ENCODE results near the gene DMD. TPM values are rescaled to one million over a fixed set of nuclear protein-coding genes. Genes with fewer than 3 reads are reported as not detected.

DMD gene
- total RNA-seq, 1 donor from 2014 or later, result 4.0 TPM

DNA sequence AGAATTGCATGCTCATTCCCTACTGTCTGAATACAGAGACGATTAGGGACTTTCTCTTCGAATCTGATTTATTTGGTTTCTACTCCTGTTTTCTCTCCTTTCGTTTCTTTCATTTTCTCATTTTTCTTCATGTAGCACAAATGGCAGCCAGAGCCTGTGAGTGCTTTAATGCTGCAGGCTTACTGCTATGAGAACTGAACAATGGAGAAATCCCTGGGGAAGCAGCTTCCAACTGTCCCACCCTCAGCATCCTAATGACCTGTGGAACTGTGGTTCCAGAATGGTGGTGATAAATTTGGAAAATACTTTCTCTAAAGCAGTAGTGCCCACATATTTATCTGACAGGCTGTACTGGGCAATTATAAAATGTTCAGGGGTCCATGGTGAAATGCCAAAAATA is 930.4 kb downstream of the DMD start:
- DNase-seq (ENCODE audit: low read depth), result no peak

DNA sequence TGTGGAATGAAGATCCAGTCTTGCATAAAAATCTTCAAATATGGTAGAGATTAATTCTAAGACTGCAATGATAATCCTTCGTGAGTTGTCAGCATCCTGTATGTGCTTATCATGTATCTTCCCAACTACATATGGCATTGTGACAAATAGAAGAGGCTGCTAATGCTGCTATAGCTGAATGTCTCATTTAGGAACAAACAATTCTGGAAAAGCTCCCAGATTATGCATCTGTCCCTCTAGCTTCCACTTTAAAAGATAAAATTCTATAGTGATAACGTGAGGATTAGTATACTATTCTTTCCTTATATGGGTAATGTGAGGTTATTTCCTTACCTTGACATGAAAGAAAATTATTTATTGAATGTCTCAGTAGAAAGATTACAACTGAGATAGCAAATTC is 930.9 kb downstream of the DMD start:
- DNase-seq (ENCODE audit: low read depth), result no peak

DNA sequence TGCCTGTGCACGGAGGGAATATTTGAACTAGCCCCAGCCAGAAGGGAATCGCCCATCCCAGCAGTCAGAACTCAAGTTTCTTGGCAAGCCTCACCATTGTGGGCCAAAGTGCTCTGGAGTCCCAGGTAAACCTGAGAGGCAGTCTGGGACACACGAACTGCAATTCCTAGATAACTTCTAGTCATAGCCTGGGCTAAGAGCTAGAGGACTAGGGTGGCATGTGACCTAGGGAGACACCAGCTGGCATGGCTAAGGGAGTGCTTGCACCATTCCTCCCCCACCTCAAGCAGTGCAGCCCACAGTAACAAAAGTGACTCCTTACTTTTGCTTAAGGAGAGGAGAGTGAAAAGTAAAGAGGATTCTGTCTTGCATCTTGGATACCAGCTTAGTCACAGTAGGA is 935.2 kb downstream of the DMD start:
- no peak for DNase-seq (ENCODE audit: low read depth)

DNA sequence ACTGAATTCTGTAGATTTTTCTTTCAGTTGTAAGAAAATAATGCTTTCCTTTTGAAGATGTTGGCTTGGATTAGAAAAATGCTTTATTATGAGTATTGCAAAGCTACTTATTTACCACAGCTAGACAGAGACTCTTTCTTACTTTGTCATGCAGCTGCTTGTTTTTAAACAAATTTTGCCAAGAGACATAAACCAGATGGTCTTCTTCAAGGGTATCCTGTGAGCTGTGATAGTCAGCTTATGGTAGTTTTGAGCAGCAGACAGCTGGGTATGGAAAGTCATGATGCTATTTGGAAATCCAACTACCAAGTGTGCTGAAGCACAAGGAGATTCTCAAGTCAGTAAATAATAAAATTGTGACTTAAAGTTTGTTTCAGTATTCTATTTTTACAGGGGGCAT is 941.5 kb downstream of the DMD start:
- DNase-seq (ENCODE audit: low read depth), result no peak

DNA sequence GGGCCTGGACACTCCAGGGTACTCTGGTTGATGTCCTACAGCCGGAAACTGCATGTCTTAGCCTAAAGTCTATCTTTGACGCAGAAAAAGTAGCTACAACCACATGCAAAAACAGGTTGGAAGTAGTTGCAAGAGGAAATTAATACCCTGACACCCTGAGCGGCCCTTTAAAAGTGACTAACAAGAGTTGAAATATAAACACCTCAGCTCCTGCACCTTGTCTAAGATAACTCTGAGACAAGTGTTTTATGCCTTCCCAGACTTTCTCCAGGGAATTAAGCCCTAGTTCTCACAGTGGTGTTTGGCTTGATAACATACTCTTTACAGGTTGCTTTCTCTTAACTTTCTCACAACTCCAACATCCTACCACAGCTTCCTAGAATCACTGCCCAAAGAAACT is 943.1 kb downstream of the DMD start:
- DNase-seq (ENCODE audit: low read depth), result no peak

DNA sequence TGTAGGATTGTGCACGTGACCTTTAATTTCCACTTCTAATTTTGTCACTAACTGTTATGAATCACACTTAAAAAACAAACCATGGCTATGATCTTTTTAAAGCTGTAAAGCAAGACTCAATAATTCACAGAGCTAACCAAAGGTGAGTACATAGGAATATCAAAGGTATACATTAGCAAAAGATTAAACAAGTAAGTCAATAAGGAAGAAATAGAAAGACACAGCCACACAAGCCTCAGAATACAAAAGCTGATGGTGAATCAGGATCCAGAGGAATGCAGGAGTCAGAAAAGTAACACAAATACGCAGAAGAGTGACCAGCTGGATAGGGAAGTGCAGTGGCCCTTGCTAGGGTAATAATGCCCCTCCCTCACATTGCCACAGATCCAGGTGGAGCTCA is 943.6 kb downstream of the DMD start:
- no peak for DNase-seq (ENCODE audit: low read depth)

DNA sequence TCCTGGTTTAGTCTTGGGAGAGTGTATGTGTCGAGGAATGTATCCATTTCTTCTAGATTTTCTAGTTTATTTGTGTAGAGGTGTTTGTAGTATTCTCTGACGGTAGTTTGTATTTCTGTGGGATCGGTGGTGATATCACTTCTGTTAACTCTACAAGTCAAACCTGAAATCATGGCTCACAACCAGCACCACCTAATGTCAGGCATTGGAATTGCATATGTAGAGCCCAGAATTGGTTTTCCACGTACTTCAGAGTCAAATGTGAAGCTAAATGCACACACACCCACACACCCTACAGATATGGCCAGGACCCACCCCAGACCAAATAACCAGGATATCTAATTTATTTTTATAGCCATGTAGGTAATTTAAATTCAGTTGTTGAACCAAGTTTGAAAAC is 964.7 kb downstream of the DMD start:
- DNase-seq (ENCODE audit: low read depth), result peak; percentile 18

DNA sequence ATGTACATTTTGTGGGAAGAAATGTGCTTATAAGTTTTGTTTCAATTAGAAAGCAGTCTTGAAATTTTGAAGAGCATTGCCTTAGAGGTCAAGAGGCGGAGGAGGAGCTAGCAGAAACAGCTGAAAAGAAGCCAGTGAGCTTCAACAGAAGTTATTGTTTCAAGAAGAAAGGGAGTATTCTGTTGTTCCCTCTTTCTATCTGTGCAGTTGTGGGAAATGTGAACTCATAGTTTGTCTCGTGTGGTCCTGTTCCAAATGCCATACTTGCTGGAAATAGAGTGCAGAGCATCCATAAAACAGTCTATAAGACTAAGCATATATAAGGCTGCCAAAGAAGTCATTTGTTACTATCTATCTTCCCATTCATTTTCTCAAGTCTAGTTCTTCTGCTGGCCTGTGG is 1015.7 kb downstream of the DMD start:
- no peak for DNase-seq (ENCODE audit: low read depth)

DNA sequence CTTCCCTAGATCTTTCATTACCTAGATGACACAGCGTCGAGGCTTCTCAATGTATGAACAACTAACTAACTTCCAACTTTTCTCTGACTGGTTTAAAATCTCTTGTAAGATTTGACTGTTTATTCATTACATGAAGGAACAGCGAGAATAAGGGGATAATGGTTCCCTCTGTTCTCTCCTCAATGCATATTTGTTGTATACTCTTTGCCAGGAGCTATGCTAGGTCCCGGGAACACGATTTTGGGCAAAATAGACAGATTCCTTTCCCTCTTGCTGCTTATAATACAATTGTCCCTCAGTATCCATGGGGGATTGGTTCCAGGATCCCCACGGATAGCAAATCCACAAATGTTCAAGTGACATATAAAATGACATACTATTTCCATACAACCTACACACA is 1020.0 kb downstream of the DMD start:
- DNase-seq (ENCODE audit: low read depth), result no peak

DNA sequence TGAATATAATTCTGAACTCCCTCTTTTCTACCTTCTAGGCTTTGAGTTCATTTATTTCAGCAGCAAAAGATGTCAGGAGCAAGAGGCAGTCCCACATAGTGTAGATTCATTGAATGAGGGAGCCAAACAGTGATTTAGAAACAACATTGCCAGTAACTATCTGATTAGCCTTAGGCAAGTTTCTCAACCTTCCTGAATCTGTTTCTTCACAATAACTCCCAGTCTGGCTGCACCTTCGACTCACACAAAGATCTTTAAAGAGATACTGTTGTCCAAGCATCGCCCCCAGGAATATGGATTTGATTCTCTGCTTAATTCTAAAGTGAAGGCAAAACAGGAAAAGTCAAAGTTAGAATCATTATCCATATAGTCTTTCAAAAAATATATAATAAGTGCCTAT is 1026.2 kb downstream of the DMD start:
- DNase-seq (ENCODE audit: low read depth), result peak; percentile 1

DNA sequence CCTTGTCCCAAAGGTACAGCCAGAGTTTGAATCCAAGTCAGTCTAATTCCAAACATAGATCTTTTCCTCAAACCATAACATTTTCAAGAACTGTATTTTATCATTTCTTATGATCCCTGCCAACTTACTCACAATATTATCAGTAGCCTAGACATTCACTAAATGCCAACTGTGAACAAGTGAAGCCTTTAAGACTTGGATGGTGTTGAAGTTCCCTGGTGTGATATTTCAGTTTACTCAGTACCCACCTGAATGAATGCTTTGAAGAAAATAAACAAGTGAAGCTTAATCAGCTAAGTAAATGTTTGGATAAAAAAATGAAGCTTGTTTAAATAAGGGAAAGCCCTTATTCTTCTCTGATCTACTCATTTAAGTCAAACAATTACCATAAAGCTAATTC is 1028.3 kb downstream of the DMD start:
- DNase-seq (ENCODE audit: low read depth), result no peak

DNA sequence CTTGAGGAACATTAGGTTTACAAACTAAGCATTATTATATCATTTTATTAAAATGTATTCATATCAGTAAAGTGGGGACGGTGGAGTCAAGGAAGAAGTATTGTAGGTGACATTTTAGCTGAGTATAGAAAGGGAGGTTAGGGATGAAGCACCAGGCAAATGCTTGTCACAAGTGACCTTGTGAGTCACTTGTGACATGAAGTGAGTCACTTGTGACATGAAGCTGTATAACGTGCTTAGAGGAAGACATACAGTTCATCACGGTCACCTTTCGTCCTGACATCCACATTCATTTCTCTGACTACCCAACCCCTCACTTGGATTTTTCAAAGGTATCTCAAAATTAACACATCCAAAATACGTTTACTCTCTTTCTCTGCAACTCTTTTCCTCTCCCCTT is 1034.8 kb downstream of the DMD start:
- no peak for DNase-seq (ENCODE audit: low read depth)

DNA sequence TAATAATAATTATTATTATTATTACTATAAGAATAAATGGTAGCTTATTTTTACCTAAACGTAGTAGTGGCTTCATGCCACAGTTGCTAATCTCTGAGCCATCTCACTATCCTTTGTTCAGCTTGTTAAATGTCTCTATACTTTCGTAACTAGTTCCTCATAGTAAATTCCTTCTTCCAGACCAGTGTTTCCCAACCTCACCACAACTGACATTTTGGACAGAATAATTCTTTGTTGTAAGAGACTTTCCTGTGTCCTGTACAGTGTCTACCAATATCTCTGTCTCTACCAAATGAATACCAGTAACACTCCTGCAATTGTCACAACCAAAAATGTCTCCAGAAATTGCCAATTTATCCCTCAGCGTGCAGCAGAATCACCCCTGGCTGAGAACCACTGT is 1040.9 kb downstream of the DMD start:
- DNase-seq (ENCODE audit: low read depth), result no peak

DNA sequence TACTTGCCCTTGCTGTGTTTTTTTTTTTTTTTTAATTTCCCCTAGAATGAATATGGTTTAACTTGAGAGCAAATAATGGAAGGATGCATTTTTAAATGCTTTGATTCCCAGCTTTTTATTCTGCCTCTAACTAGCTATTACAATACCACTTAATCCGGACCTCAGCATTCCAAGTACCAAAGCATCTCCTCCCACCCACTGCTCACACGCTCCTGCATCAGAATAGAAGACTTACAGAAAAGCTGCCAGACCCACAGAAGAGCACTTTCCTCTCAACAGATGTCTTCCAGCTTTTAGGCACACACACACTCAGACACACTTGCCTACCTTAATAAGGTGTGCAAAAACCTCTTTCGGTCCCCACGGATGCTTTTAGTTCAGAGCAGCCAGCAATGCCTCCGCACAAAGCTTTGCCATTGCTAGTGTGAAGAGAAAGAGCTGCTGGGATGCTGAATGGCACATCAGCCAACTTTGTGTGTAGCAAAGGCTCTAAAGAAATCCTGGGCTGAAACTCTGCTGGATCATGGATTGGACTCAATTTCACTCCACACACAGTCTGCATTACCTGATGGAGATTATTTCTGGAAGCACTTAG is 1056.2 kb downstream of the DMD start:
- no peak for DNase-seq (ENCODE audit: low read depth)

DNA sequence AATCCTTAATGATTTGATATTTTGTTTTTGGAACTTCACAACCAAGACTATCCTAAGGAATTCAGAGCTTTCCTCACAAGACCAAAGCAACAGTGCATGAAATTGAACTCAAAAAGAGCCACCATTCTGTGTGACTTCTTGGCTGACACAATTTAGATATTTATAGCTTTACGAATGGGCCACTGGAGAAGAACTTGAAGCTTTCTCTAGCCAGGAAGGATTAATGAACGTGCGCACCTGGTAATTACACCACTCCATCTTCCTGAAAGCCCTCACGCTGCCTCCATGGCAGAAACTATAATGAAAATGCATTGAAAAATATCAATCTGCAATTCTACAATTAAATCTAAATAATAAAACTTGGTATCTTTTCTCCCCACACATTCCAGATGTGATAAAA is 1057.8 kb downstream of the DMD start:
- no peak for DNase-seq (ENCODE audit: low read depth)

DNA sequence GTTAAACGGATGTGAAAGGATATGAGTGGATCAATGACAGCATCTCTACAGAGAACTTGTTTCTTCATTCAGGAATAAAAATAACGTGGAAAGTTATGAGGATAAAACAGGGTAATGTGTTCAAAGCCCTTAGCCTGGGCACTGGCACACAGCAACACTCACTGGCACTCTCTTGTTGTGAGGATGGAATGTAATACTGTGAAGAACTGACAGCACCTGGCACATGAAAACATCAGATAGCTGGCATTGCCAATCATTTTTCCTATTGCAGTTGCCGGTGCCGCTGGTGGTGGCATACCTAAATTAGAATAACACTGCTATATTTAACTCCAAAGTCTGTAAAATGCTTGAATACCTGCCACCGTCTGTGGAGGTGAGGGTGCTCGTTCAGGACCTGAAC is 1061.2 kb downstream of the DMD start:
- DNase-seq (ENCODE audit: low read depth), result no peak

DNA sequence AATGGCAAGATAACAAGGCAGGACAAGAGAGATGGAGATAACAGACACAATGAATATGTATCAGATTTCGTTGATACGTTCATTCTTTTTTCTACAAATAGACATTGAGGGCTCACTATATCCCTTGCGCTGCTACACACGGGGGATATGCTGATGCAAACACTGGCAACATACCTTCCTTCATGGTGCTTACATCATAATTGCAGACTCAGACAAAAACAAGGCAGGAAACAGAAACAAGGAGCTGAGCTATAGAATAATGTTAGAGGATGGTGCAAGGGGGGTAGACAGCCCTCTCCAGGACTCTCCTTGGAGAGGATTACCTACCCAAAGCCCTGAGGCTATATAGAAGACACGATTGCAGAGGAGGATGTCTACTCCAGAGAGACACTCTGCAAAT is 1069.5 kb downstream of the DMD start:
- DNase-seq (ENCODE audit: low read depth), result no peak

DNA sequence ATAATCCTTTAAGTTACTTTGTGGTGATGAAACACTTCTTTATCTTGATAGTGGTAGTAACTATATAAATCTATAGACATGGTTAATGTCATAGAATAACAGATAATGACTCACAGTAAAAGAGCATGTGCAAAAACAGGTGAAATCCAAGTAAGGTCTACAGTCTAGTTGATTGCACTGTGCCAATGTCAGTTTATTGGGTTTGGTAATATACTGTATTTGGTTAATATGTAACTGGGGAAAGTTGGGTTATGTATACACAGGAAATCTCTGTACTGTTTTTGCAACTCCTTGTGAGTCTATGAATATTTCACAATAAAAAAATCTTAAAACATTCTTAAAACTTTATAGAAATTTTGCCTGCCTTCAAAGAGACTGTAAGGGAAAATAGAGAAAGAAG is 1071.9 kb downstream of the DMD start:
- DNase-seq (ENCODE audit: low read depth), result no peak

DNA sequence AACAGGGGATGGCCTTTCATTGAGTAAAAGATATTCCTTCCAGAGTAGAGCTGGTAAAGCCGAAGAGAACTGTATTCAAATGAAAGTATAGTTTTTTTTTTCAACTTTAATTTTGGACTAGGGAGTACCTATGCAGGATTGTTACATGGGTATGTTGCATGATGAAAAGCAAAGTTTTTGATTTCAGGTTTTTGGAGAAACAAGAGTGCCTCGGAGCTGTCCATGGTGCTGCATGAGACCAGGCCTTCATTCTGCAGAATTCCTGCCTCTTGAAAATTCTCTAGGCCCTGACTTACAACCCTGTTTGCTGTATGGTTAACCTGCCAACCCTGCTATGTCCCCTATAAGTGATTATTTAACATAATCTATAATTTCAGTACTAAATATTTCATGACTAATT is 1073.8 kb downstream of the DMD start:
- peak; percentile 2 for DNase-seq (ENCODE audit: low read depth)

DNA sequence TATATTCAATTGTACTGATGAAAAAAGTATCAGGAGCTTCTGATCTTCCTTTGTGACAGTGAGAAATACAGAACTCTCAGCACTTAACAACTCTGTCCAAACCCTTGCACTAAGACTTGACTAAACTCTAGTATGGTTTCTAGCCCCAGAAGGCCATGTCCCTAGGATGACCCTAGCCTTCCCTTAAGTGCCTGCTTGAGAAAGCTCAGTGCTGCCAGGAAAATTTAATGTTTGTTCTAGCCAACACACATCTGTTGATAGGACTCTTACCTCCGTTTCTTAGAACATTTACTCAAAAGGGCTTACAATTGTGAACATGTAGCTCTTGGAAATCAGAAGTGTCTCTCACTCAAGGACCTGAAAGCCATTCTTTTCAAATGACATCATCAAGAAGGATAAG is 1084.4 kb downstream of the DMD start:
- no peak for DNase-seq (ENCODE audit: low read depth)

DNA sequence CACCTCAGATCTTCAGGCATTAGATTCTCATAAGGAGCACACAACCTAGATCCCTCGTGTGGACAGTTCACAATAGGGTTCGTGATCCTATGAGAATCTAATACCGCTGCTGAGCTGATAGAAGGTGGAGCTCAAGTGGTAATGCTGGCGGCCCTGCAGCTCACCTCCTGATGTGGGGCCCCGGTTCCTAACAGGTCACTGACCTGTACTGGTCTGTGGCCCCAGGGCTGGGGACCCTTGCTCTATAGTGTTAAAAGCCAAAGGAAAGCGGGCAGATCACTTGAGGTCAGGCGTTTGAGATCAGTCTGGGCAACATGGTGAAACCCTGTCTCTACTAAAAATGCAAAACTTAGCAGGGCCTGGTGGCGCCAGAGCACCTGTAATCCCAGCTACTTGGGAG is 1092.5 kb downstream of the DMD start:
- no peak for DNase-seq (ENCODE audit: low read depth)

DNA sequence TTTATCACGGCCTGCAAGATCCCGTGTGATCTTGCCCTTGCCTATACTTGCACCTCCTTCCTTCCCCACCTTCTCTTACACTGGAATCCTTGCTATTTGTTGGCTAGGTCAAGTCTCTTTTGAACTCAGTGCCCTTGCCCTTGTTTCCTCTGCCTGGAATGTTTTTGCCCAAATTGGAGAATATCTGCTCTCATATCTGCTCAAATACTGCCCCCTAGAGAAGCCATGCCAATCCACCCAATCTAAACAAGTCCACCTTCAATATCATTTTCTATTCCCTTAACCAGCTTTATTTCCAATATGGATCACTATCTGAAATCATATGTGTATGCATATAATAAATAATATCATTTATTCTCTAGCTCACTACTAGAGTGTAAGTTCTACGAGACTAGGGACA is 1095.3 kb downstream of the DMD start:
- DNase-seq (ENCODE audit: low read depth), result peak; percentile 7

DNA sequence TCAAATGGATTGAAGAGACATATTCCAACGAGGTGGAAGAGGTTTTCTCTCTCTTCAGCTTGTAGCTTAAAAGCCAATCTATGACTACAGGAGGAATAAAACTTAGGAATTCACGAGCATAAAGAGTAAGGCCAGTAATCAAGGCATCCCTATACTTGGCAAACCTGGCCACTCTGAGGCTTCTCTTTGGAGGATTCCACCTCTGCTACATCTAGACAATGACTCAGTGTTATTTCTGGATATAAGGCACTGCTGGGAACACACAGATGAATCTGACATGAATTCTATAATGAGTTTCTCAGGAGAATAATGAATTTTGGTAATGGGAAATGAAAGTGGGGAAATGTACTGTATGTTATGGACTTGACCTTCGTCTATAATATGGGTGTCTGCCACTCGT is 1123.7 kb downstream of the DMD start:
- DNase-seq (ENCODE audit: low read depth), result no peak

DNA sequence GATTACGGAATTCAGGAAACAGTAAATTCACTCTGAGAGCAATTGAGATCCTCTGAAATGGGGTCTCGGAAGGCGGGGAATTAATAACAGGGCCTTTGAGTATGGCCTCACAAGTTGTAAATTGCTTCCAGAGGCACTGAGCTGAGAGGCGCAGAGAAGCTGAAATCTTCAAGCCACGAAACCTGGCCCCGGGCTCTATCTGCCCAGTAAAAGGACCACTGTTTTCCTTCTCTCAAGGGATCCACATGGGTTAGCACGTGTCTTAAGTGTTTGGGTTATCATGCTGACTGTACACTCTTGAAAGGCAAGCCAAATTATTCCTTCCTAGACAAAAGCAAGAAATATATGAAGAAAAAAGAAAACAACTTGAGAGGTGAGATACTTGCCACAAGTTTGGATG is 1126.6 kb downstream of the DMD start:
- no peak for DNase-seq (ENCODE audit: low read depth)

DNA sequence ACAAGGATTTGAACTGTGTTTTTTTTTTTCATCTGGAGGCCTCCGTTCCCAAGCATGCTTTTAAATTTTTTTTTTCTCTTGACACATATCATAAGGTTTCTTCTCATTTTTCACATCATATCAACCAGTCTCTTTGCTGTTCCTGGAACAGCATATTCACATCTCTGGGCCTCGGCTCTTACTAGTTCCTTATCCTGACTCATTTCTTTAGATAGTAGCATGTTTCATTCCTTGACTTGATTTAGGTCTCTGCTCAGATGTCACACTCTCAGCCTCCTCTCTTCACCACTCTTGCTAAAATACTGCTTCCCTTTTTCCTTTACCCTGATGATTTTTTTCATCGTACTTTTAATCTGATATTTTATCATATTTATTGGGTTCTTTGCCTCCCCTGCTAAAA is 1163.1 kb downstream of the DMD start:
- no peak for DNase-seq (ENCODE audit: low read depth)
